Measurements from ENCODE around the gene RNU6-8.

RNU6-8 gene

DNA sequence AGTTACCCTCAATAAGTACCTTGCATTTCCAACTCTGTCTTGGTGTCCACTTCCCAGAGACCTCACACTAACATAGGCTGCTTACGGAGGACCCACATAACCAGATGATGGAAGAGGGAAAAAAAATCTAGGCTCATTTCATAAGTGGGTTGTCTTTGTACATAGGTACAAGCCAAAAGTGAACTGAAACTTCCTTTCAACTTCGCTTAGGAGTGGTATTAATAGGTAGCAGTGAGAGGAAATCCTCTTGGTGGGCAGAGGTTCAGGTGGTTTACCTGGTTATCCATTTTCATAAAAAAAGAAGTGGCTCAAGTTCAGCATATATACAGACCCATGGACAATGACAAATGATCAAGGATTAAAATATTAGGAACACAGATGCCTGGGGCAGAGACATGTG is 37.0 kb downstream of the RNU6-8 start:
- no peaks in the 10 kb centered on the region for H3K79me2 ChIP-seq (ENCODE audit: low read length)
- no peaks in the 10 kb centered on the region for H3F3A ChIP-seq (ENCODE audit: insufficient read depth, low read length)
- H3K9me2 ChIP-seq (replicated peaks; ENCODE audit: insufficient read depth, low read length): no peaks in the 10 kb centered on the region
- H4K20me1 ChIP-seq (ENCODE audit: insufficient read depth, low read length): no peaks in the 10 kb centered on the region
- H3K4me3 ChIP-seq (ENCODE audit: low read length): no peak overlapping the region
- H3K27me3 ChIP-seq (replicated peaks; ENCODE audit: insufficient read depth, low read length): no peaks in the 10 kb centered on the region
- DNase-seq: peak; percentile 29
- no peak overlapping the region for H2AFZ ChIP-seq (ENCODE audit: low read length)
- no peak overlapping the region for H3K9ac ChIP-seq (ENCODE audit: low read length)
- TF ChIP-seq EZH2 (optimal IDR thresholded peaks at IDR 0.05; ENCODE audit: low read depth, low read length) (no peak), CTCF (IDR thresholded peaks at IDR 0.05; ENCODE audit: low read length) (no peak), EZH2phosphoT487 (IDR thresholded peaks at IDR 0.05; ENCODE audit: low read length) (no peak)
- peak overlapping the region; percentile 41; the same call in 1 of the 2 replicates for H3K4me2 ChIP-seq (ENCODE audit: low read depth, low read length)
- H3K9me3 ChIP-seq (replicated peaks; ENCODE audit: insufficient read depth, low read length): no peaks in the 10 kb centered on the region
- H3K4me1 ChIP-seq (ENCODE audit: low read length): peaks cover 11% of the 10 kb centered on the region
- no peak overlapping the region for H3K27ac ChIP-seq (ENCODE audit: low read length)
- no peaks in the 10 kb centered on the region for H3K36me3 ChIP-seq (replicated peaks; ENCODE audit: insufficient read depth, low read length)
